Prostate gland (tissue), 1 donor: ENCODE measurements around the gene HOXA1.

Experiments
- POLR2A ChIP-seq: fragments of 450-650 bp; IDR thresholded peaks from one replicate; pipeline ENCODE4 v1.6.1; 2016; ENCODE audit warnings: antibody characterized with exemption, mild to moderate bottlenecking
- POLR2AphosphoS5 ChIP-seq: sonication (generic); formaldehyde crosslinking; IDR thresholded peaks from one replicate; pipeline ENCODE4 v1.6.1; 2017; ENCODE audit warnings: antibody characterized with exemption

DNA sequence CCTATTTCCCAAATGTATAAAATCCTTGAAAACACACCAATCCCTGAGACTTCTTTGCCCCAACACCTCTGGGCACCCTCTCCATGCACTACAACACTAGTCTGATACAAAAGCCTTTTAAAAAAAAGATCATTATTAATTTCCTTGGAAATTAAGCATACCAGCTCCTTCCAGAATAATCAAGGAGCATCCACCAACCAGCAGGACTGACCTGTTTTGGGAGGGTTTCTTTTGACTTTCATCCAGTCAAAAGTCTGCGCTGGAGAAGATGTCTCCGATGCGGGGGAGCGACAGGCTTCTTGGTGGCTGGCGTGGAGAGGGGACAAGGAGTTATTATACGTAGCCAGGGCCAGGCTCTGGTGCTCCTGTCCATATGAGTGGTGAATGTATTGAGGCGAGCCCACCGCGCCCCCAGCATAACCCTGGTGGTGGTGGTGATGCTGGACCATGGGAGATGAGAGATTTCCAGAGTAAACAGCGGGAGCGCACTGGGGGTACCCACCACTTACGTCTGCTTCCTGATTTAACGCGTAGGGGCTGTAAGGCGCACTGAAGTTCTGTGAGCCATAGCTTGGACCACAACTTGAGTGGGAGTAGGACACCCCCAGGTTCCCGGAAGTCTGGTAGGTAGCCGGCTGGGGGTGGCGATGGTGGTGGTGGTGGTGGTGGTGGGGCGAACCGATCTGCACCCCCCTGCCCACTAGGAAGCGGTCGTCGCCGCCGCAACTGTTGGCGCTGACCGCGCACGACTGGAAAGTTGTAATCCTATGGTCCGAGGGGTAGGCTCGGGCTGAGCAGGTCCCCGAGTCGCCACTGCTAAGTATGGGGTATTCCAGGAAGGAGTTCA lies 527 bp downstream of the HOXA1 start:
- no peak for TF ChIP-seq POLR2A
- TF ChIP-seq POLR2AphosphoS5: no peak
